Neural progenitor cell (in vitro differentiated cells): ENCODE data around the gene PDE7B. TPM values are rescaled to one million over a fixed set of nuclear protein-coding genes. Genes with fewer than 3 reads are reported as not detected.

Experiments used
- DNase-seq: peaks from one replicate; pipeline ENCODE4 v3.0.0-alpha.2; 2016; ENCODE audit warnings: low spot score
- H2AFZ ChIP-seq: fragments of 200-600 bp; sonication (generic); replicated peaks from 2 replicates; pipeline ENCODE4 v1.6.1; 2016; ENCODE audit warnings: antibody characterized with exemption
- H3F3A ChIP-seq: fragments of 200-600 bp; sonication (generic); 2 replicates; pipeline ENCODE4 v1.6.1; 2016; ENCODE audit warnings: antibody characterized with exemption, low read depth
- H3K27ac ChIP-seq: fragments of 200-600 bp; sonication (generic); 2 replicates; pipeline ENCODE4 v1.5.1; 2016; ENCODE audit warnings: mild to moderate bottlenecking
- H3K27me3 ChIP-seq: fragments of 200-600 bp; sonication (generic); 2 replicates; pipeline ENCODE4 v1.6.1; 2016; ENCODE audit warnings: mild to moderate bottlenecking, moderate library complexity
- H3K36me3 ChIP-seq: fragments of 200-600 bp; sonication (generic); 2 replicates; pipeline ENCODE4 v1.5.1; 2016
- H3K4me1 ChIP-seq: fragments of 200-600 bp; sonication (generic); 2 replicates; pipeline ENCODE4 v1.6.1; 2016; ENCODE audit warnings: mixed run types
- H3K4me2 ChIP-seq: fragments of 200-600 bp; sonication (generic); 2 replicates; pipeline ENCODE4 v1.6.1; 2016
- H3K4me3 ChIP-seq: fragments of 200-600 bp; sonication (generic); 2 replicates; pipeline ENCODE4 v1.5.1; 2016
- H3K79me2 ChIP-seq: fragments of 200-600 bp; sonication (generic); 2 replicates; pipeline ENCODE4 v1.6.1; 2016; ENCODE audit warnings: low read depth
- H3K9ac ChIP-seq: fragments of 200-600 bp; sonication (generic); 2 replicates; pipeline ENCODE4 v1.6.1; 2016
- H3K9me3 ChIP-seq: fragments of 200-600 bp; sonication (generic); 2 replicates; pipeline ENCODE4 v1.5.1; 2016; ENCODE audit warnings: low read depth
- H4K20me1 ChIP-seq: fragments of 200-600 bp; sonication (generic); 2 replicates; pipeline ENCODE4 v1.6.1; 2016; ENCODE audit warnings: low read depth
- H3K27ac Mint-ChIP-seq: 3 replicates; pipeline ENCODE4 v1.8.0; 2021; ENCODE audit warnings: mixed read lengths
- H3K27me3 Mint-ChIP-seq: 2 replicates; pipeline ENCODE4 v1.8.0; 2022; ENCODE audit warnings: low read depth, mild to moderate bottlenecking, inconsistent platforms, moderate library complexity, mixed read lengths; ENCODE audit not compliant: insufficient read depth
- H3K36me3 Mint-ChIP-seq: 3 replicates; pipeline ENCODE4 v1.8.0; 2021; ENCODE audit warnings: mixed read lengths
- H3K4me1 Mint-ChIP-seq: 3 replicates; pipeline ENCODE4 v1.8.0; 2021; ENCODE audit warnings: mixed read lengths
- H3K4me3 Mint-ChIP-seq: 3 replicates; pipeline ENCODE4 v1.8.0; 2021; ENCODE audit warnings: mild to moderate bottlenecking, moderate library complexity, mixed read lengths
- H3K9me3 Mint-ChIP-seq: 3 replicates; pipeline ENCODE4 v1.8.0; 2020; ENCODE audit warnings: mixed read lengths
- CTCF ChIP-seq: fragments of 200-600 bp; sonication (generic); IDR thresholded peaks from 2 replicates; pipeline ENCODE4 v1.5.1; 2017; ENCODE audit warnings: antibody characterized with exemption, mild to moderate bottlenecking
- EZH2 ChIP-seq: fragments of 200-600 bp; sonication (generic); IDR thresholded peaks from 2 replicates; pipeline ENCODE4 v1.6.1; 2017; ENCODE audit warnings: antibody characterized with exemption, mild to moderate bottlenecking, moderate library complexity
- EZH2phosphoT487 ChIP-seq: fragments of 200-600 bp; sonication (generic); IDR thresholded peaks from 2 replicates; pipeline ENCODE4 v1.6.1; 2017; ENCODE audit warnings: antibody characterized with exemption
- total RNA-seq: library from RNA; depleted of rRNA; stranded (reverse); fragments of >200 nt; gene quantifications from 2 replicates; pipeline ENCODE4 v1.2.3, GENCODE V29; 2015; ENCODE audit warnings: low replicate concordance

PDE7B gene
- total RNA-seq, 1 donor from 2014 or later: 0.04 TPM

GRCh38 chr6:135820340-135820739 is 31.2 kb upstream of the PDE7B start:
- H4K20me1 ChIP-seq: no peaks in the 10 kb centered on the region
- no peaks in the 10 kb centered on the region for H3K9me3 Mint-ChIP-seq
- H3K9me3 ChIP-seq: no peaks in the 10 kb centered on the region
- H3K36me3 Mint-ChIP-seq: no peaks in the 10 kb centered on the region
- H3K4me3 ChIP-seq: no peak overlapping the region
- H3K27me3 Mint-ChIP-seq: peaks cover 2% of the 10 kb centered on the region
- no peak for DNase-seq
- H3K27ac ChIP-seq: no peak overlapping the region
- H2AFZ ChIP-seq: no peak overlapping the region
- no peak overlapping the region for H3K9ac ChIP-seq
- no peak overlapping the region for H3K4me2 ChIP-seq
- TF ChIP-seq EZH2 (no peak), CTCF (no peak), EZH2phosphoT487 (no peak)
- no peaks in the 10 kb centered on the region for H3F3A ChIP-seq
- no peaks in the 10 kb centered on the region for H3K27me3 ChIP-seq
- peaks cover 11% of the 10 kb centered on the region for H3K4me1 ChIP-seq
- H3K27ac Mint-ChIP-seq: no peak overlapping the region
- H3K79me2 ChIP-seq: no peaks in the 10 kb centered on the region
- H3K36me3 ChIP-seq: no peaks in the 10 kb centered on the region
- no peak overlapping the region for H3K4me3 Mint-ChIP-seq
- peaks cover 3% of the 10 kb centered on the region for H3K4me1 Mint-ChIP-seq

- Histone ChIP-seq H4K20me1 (no peaks in the 10 kb centered on the region), H3K4me3 (no peak overlapping the region), H3K9ac (no peak overlapping the region), H3F3A (no peaks in the 10 kb centered on the region), H3K79me2 (no peaks in the 10 kb centered on the region), H3K27me3 (no peaks in the 10 kb centered on the region), H3K36me3 (no peaks in the 10 kb centered on the region), H3K4me1 (no peaks in the 10 kb centered on the region), H3K4me2 (no peak overlapping the region), H2AFZ (no peak overlapping the region), H3K27ac (no peak overlapping the region), H3K9me3 (no peaks in the 10 kb centered on the region)
- Mint-ChIP-seq H3K4me1 (peaks cover 13% of the 10 kb centered on the region), H3K4me3 (no peak overlapping the region), H3K27me3 (peaks cover 2% of the 10 kb centered on the region), H3K27ac (no peak overlapping the region), H3K36me3 (no peaks in the 10 kb centered on the region), H3K9me3 (no peaks in the 10 kb centered on the region)
- no peak for DNase-seq
- no peak for TF ChIP-seq EZH2phosphoT487
- TF ChIP-seq CTCF: no peak
- TF ChIP-seq EZH2: no peak
Measured at GRCh38 chr6:135823851-135824250, 27.6 kb upstream of the PDE7B start.

- TF ChIP-seq CTCF (no peak), EZH2 (no peak), EZH2phosphoT487 (no peak)
- no peaks in the 10 kb centered on the region for H3K4me1 ChIP-seq
- peak overlapping the region; percentile 47 for H3K27ac Mint-ChIP-seq
- H3K9me3 Mint-ChIP-seq: no peaks in the 10 kb centered on the region
- no peak overlapping the region for H3K4me3 ChIP-seq
- no peaks in the 10 kb centered on the region for H3F3A ChIP-seq
- peaks cover 10% of the 10 kb centered on the region for H3K4me1 Mint-ChIP-seq
- no peaks in the 10 kb centered on the region for H3K9me3 ChIP-seq
- peak overlapping the region; percentile 73 for H2AFZ ChIP-seq
- H3K4me3 Mint-ChIP-seq: no peak overlapping the region
- no peak overlapping the region for H3K27ac ChIP-seq
- H3K36me3 Mint-ChIP-seq: no peaks in the 10 kb centered on the region
- H3K36me3 ChIP-seq: no peaks in the 10 kb centered on the region
- peak; percentile 2 for DNase-seq
- no peak overlapping the region for H3K9ac ChIP-seq
- H3K4me2 ChIP-seq: no peak overlapping the region
- peaks cover 2% of the 10 kb centered on the region for H3K27me3 Mint-ChIP-seq
- no peaks in the 10 kb centered on the region for H3K79me2 ChIP-seq
- no peaks in the 10 kb centered on the region for H3K27me3 ChIP-seq
- no peaks in the 10 kb centered on the region for H4K20me1 ChIP-seq
Measured at GRCh38 chr6:135826236-135826804, 25.2 kb upstream of the PDE7B start.
